ENCODE results near the gene ZNF638. TPM values are rescaled to one million over a fixed set of nuclear protein-coding genes. Genes with fewer than 3 reads are reported as not detected.

ZNF638 gene
- total RNA-seq, 1 donor from 2014 or later: 211 TPM

- peaks cover 2% of the 10 kb centered on the region for H3K4me1 Mint-ChIP-seq (ENCODE audit: low read depth, unreplicated experiment)
- H3K4me3 Mint-ChIP-seq (ENCODE audit: unreplicated experiment): no peak overlapping the region
- no peak overlapping the region for H3K27ac Mint-ChIP-seq (ENCODE audit: unreplicated experiment)
- H3K27me3 Mint-ChIP-seq (ENCODE audit: unreplicated experiment): peaks cover 3% of the 10 kb centered on the region
- peaks cover 10% of the 10 kb centered on the region for H3K9me3 Mint-ChIP-seq (ENCODE audit: unreplicated experiment)
- no peak for TF ChIP-seq CTCF (IDR thresholded peaks at IDR 0.05; ENCODE audit: partially characterized antibody, unreplicated experiment)
- H3K36me3 Mint-ChIP-seq (ENCODE audit: unreplicated experiment): peaks cover 22% of the 10 kb centered on the region
- DNase-seq: no peak
These were observed 53.4 kb downstream of the ZNF638 start for GRCh38 chr2:71385012-71385411.

- Mint-ChIP-seq H3K4me3 (ENCODE audit: unreplicated experiment) (no peak overlapping the region), H3K27ac (ENCODE audit: unreplicated experiment) (no peak overlapping the region), H3K36me3 (ENCODE audit: unreplicated experiment) (peaks cover 26% of the 10 kb centered on the region), H3K27me3 (ENCODE audit: unreplicated experiment) (peaks cover 3% of the 10 kb centered on the region), H3K4me1 (ENCODE audit: low read depth, unreplicated experiment) (peaks cover 2% of the 10 kb centered on the region), H3K9me3 (ENCODE audit: unreplicated experiment) (peaks cover 10% of the 10 kb centered on the region)
- DNase-seq: no peak
- no peak for TF ChIP-seq CTCF (IDR thresholded peaks at IDR 0.05; ENCODE audit: partially characterized antibody, unreplicated experiment)
These were observed 56.6 kb downstream of the ZNF638 start for GRCh38 chr2:71388214-71388613.

GRCh38 chr2:71389384-71390072 is 57.9 kb downstream of the ZNF638 start:
- H3K27me3 Mint-ChIP-seq (ENCODE audit: unreplicated experiment): no peaks in the 10 kb centered on the region
- H3K9me3 Mint-ChIP-seq (ENCODE audit: unreplicated experiment): peaks cover 8% of the 10 kb centered on the region
- no peak for TF ChIP-seq CTCF (IDR thresholded peaks at IDR 0.05; ENCODE audit: partially characterized antibody, unreplicated experiment)
- H3K4me3 Mint-ChIP-seq (ENCODE audit: unreplicated experiment): no peak overlapping the region
- DNase-seq: no peak
- peaks cover 33% of the 10 kb centered on the region for H3K36me3 Mint-ChIP-seq (ENCODE audit: unreplicated experiment)
- H3K4me1 Mint-ChIP-seq (ENCODE audit: low read depth, unreplicated experiment): peaks cover 2% of the 10 kb centered on the region
- H3K27ac Mint-ChIP-seq (ENCODE audit: unreplicated experiment): no peak overlapping the region

DNA sequence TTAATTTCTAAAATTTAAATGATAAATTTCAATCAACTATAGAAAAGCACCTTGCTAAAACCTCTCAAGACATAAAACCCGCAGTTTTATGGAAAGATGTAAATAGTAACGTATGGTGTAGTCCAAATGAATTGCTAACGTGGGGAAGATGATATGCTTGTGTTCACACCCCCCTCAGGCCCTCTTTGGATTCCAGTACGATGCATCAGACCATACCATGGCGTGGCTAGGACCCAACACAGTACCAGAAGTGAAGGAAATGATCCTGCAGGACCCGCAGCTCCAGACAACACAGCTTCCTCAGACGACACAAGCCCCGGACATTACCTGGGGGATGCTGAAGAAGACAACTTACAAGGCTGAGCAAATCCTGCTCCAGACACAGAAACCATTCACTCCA is 61.6 kb downstream of the ZNF638 start:
- Mint-ChIP-seq H3K4me1 (ENCODE audit: low read depth, unreplicated experiment) (peaks cover 4% of the 10 kb centered on the region), H3K27me3 (ENCODE audit: unreplicated experiment) (peaks cover 2% of the 10 kb centered on the region), H3K27ac (ENCODE audit: unreplicated experiment) (no peak overlapping the region), H3K4me3 (ENCODE audit: unreplicated experiment) (no peak overlapping the region), H3K36me3 (ENCODE audit: unreplicated experiment) (peaks cover 34% of the 10 kb centered on the region), H3K9me3 (ENCODE audit: unreplicated experiment) (peaks cover 2% of the 10 kb centered on the region)
- TF ChIP-seq CTCF (IDR thresholded peaks at IDR 0.05; ENCODE audit: partially characterized antibody, unreplicated experiment): no peak
- DNase-seq: no peak

DNA sequence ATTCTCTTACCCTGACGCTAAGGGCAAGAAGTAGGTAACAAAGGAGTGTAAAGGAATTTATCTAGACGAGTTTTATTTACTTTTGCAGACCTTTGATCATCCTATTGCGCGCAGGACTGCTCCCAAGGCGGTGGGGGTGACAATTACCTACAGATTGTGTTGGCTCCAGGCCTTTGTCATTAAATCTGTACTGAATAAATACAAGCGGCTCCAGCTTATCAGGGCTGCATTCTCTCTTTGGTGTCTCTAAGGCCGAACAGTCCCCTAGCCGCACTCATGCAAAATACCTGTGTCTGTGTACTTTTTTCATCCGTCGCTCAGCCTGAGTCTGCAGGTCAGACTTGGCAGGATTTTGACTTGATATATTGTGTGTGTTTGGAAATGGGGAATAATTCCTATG is 63.9 kb downstream of the ZNF638 start:
- no peak overlapping the region for H3K27ac Mint-ChIP-seq (ENCODE audit: unreplicated experiment)
- H3K27me3 Mint-ChIP-seq (ENCODE audit: unreplicated experiment): peaks cover 2% of the 10 kb centered on the region
- peaks cover 21% of the 10 kb centered on the region for H3K36me3 Mint-ChIP-seq (ENCODE audit: unreplicated experiment)
- peaks cover 4% of the 10 kb centered on the region for H3K4me1 Mint-ChIP-seq (ENCODE audit: low read depth, unreplicated experiment)
- H3K9me3 Mint-ChIP-seq (ENCODE audit: unreplicated experiment): no peaks in the 10 kb centered on the region
- TF ChIP-seq CTCF (IDR thresholded peaks at IDR 0.05; ENCODE audit: partially characterized antibody, unreplicated experiment): no peak
- no peak overlapping the region for H3K4me3 Mint-ChIP-seq (ENCODE audit: unreplicated experiment)
- no peak for DNase-seq

Data from glutamatergic neuron (in vitro differentiated cells).